GM12872 (cell line): Measurements from ENCODE around the gene ALK.

ENCODE experiments used
- CTCF ChIP-seq: IDR thresholded peaks from 3 replicates; pipeline ENCODE4 v1.5.1; 2011; ENCODE audit warnings: low read depth, mild to moderate bottlenecking, low read length, moderate library complexity; ENCODE audit not compliant: insufficient read depth

Gene ALK

GRCh38 chr2:29733965-29734364 lies 187.4 kb downstream of the ALK start:
- TF ChIP-seq CTCF: no peak

- no peak for TF ChIP-seq CTCF
These were observed 188.2 kb downstream of the ALK start for GRCh38 chr2:29733213-29733612.

GRCh38 chr2:29731948-29732347 lies 189.4 kb downstream of the ALK start:
- TF ChIP-seq CTCF: no peak

GRCh38 chr2:29729932-29730331 lies 191.5 kb downstream of the ALK start:
- TF ChIP-seq CTCF: no peak

- no peak for TF ChIP-seq CTCF
These were observed 192.0 kb downstream of the ALK start for GRCh38 chr2:29729401-29729800.

- no peak for TF ChIP-seq CTCF
These were observed 194.4 kb downstream of the ALK start for GRCh38 chr2:29726976-29727375.

- TF ChIP-seq CTCF: no peak
These were observed 195.8 kb downstream of the ALK start for GRCh38 chr2:29725610-29726009.

- TF ChIP-seq CTCF: no peak
These were observed 197.1 kb downstream of the ALK start for GRCh38 chr2:29724282-29724681.
